LHCN-M2 (cell line): ENCODE data around the gene ARHGEF39. TPM values are rescaled to one million over a fixed set of nuclear protein-coding genes. Genes with fewer than 3 reads are reported as not detected.
A peak's percentile ranks its signal among the peaks of the same experiment; 100 is the strongest.

Source experiments
- DNase-seq: peaks from one replicate; pipeline ENCODE4 v3.0.0-alpha.2; 2012; ENCODE audit warnings: low read depth
- polyA plus RNA-seq: library from polyadenylated mRNA; unstranded; fragments of >200 nt; gene quantifications from one replicate; pipeline ENCODE4 v1.2.1, GENCODE V29; 2012; ENCODE audit warnings: missing spikeins
- total RNA-seq: library from RNA; depleted of rRNA; stranded (reverse); fragments of >200 nt; gene quantifications from 2 replicates; pipeline ENCODE4 v1.2.3, GENCODE V29; 2014; rRNA removed

ARHGEF39 gene
- 4.4 and 4.5 TPM in 2 replicates for total RNA-seq
- 1.6 TPM for polyA plus RNA-seq

- peak; percentile 80 for DNase-seq
Observed at GRCh38 chr9:35664531-35665470, at the start of gene ARHGEF39. TSS of gene ARHGEF39 (minus strand) at chr9:35665195. CDS start at chr9:35665169, 26 bp downstream.

- no peak for DNase-seq
Observed at GRCh38 chr9:35714123-35714522, 49.1 kb upstream of the ARHGEF39 start.

GRCh38 chr9:35713578-35713977, 48.6 kb upstream of the ARHGEF39 start:
- no peak for DNase-seq

GRCh38 chr9:35712762-35713400, 47.9 kb upstream of the ARHGEF39 start:
- DNase-seq, result no peak

GRCh38 chr9:35711501-35712428, 46.8 kb upstream of the ARHGEF39 start:
- no peak for DNase-seq

GRCh38 chr9:35710818-35711500, 46.0 kb upstream of the ARHGEF39 start:
- DNase-seq, result no peak

- DNase-seq, result no peak
Observed at GRCh38 chr9:35708146-35708545, 43.2 kb upstream of the ARHGEF39 start.

- DNase-seq, result no peak
Observed at GRCh38 chr9:35706951-35707350, 42.0 kb upstream of the ARHGEF39 start.

GRCh38 chr9:35705836-35706430, 40.9 kb upstream of the ARHGEF39 start:
- no peak for DNase-seq

- no peak for DNase-seq
Observed at GRCh38 chr9:35705372-35705771, 40.4 kb upstream of the ARHGEF39 start.

GRCh38 chr9:35703906-35704672, 39.1 kb upstream of the ARHGEF39 start:
- DNase-seq, result no peak

GRCh38 chr9:35702696-35703095, 37.7 kb upstream of the ARHGEF39 start:
- DNase-seq, result no peak

- DNase-seq, result no peak
Observed at GRCh38 chr9:35700942-35701341, 35.9 kb upstream of the ARHGEF39 start.

GRCh38 chr9:35700031-35700430, 35.0 kb upstream of the ARHGEF39 start:
- no peak for DNase-seq

GRCh38 chr9:35698231-35698630, 33.2 kb upstream of the ARHGEF39 start:
- no peak for DNase-seq

- DNase-seq, result no peak
Observed at GRCh38 chr9:35697486-35697885, 32.5 kb upstream of the ARHGEF39 start.

GRCh38 chr9:35696520-35697215, 31.7 kb upstream of the ARHGEF39 start:
- peak; percentile 36 for DNase-seq

GRCh38 chr9:35695943-35696401, 31.0 kb upstream of the ARHGEF39 start:
- no peak for DNase-seq

- no peak for DNase-seq
Observed at GRCh38 chr9:35691757-35692301, 26.8 kb upstream of the ARHGEF39 start.
